GM12891 (cell line): ENCODE results near the gene EYS.

Source experiments
- DNase-seq: peaks from one replicate; pipeline ENCODE4 v3.0.0; 2011; ENCODE audit warnings: low spot score; ENCODE audit not compliant: insufficient read length
- FAIRE-seq: peaks from 2 replicates; lab custom pipeline; 2011; peaks lifted over from hg19 to GRCh38; lab: Jason Lieb, UNC
- PAX5 ChIP-seq: IDR thresholded peaks from 2 replicates; pipeline ENCODE4 v1.6.1; 2011; ENCODE audit warnings: low read length, moderate library complexity, mild to moderate bottlenecking; ENCODE audit not compliant: insufficient read depth, severe bottlenecking
- POLR2A ChIP-seq: IDR thresholded peaks from 2 replicates; pipeline ENCODE4 v1.6.1; 2011; ENCODE audit warnings: low read depth, low read length, control low read depth
- POLR2AphosphoS5 ChIP-seq: IDR thresholded peaks from 2 replicates; pipeline ENCODE4 v1.6.1; 2011; ENCODE audit warnings: low read depth, low read length, control low read depth
- POU2F2 ChIP-seq: IDR thresholded peaks from 2 replicates; pipeline ENCODE4 v1.6.1; 2011; ENCODE audit warnings: low read depth, mild to moderate bottlenecking, control low read depth, low read length, moderate library complexity
- SPI1 ChIP-seq: IDR thresholded peaks from 2 replicates; pipeline ENCODE4 v1.6.1; 2011; ENCODE audit warnings: low read depth, low read length, control low read depth
- TAF1 ChIP-seq: IDR thresholded peaks from 2 replicates; pipeline ENCODE4 v1.6.1; 2011; ENCODE audit warnings: low read depth, low read length, control low read depth

The EYS gene

DNA sequence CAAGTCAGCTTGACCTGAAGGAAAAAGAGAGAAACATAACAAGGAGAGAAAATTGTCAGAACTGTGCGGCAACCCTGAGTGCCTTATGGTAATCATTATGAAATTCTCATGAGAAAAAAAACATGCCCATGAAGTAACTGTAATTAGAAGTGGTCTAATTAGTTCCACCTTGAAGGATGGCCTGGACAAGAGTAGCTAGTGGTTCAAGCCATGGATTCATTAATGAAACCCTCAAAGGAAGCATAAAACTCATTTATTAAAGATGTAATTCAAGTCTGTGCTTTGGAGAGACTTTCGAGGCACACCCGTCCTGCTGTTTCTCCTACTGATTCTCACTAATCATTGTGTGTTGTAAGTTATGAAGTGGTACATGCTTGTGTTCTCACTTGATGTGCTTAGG is 1911.2 kb downstream of the EYS start:
- FAIRE-seq, result no peak

DNA sequence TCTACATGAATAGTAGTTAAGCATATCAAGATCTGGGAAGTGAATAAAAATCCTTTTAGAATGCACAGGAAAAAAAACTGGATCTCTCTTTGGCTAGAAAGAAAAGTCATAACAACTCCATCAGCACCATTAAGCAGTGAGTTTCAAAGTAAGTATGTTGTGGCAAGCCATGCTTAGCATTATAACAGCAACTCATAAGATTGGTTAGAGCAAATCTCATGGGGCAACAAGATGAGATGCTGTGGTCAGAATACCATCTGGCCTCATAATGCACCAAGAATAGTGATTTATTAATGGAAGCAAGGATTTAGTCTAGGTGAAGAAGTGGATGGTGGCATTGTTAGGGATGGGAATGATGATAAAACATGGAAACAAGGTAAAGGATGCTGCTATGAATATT is 1912.0 kb downstream of the EYS start:
- DNase-seq (no peak), FAIRE-seq (no peak)
- no peak for TF ChIP-seq POLR2A
- TF ChIP-seq PAX5, result no peak
- TF ChIP-seq POU2F2, result no peak
- TF ChIP-seq SPI1, result no peak
- no peak for TF ChIP-seq TAF1
- no peak for TF ChIP-seq POLR2AphosphoS5

More for the DNA sequence above, 1911.2 kb downstream of the EYS start:
- TF ChIP-seq TAF1 (no peak), POLR2AphosphoS5 (no peak), SPI1 (no peak), PAX5 (no peak), POU2F2 (no peak), POLR2A (no peak)
- no peak for DNase-seq

GRCh38 chr6:63793465-63794137 is 1913.4 kb downstream of the EYS start:
- TF ChIP-seq POLR2AphosphoS5, result no peak
- TF ChIP-seq SPI1, result no peak
- no peak for TF ChIP-seq PAX5
- TF ChIP-seq POU2F2, result no peak
- no peak for TF ChIP-seq POLR2A
- no peak for TF ChIP-seq TAF1
- FAIRE-seq (no peak), DNase-seq (no peak)

DNA sequence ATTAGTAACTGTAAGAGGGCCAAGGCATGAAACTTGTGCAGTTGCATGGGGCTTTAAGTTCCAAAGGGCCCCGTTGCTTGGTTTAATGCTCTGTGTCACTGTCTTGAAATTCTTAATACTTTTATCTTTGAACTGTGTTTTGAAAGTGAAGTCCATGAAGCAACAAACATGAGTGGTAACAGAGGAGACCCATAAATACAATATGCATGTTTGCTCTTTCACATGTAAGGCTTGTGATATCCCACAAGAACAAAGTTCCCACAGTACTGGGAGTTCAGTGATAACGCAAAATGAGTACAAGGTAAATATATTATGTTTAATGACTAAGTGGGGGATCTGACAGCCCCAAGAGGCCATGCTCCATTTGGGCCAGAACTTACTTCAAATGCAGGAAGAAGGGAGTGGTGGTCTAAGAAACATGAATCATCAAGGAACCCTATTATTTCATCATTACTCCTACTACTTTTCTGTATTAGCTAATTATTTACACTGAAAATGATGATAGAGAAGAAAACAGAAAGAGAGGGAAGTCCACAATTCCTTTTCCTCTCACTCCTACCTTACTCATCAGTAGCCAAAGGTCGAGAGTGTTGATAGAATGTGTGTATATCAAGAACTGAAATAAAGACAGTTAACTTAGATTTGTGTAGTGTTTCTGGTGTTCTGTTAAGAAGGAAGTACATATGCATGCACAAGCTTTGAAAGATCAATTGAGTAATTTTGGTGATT is 1914.1 kb downstream of the EYS start:
- DNase-seq, result no peak
- FAIRE-seq, result no peak
- TF ChIP-seq PAX5 (no peak), POLR2A (no peak), SPI1 (no peak), POLR2AphosphoS5 (no peak), TAF1 (no peak), POU2F2 (no peak)

- TF ChIP-seq PAX5 (no peak), POLR2A (no peak), SPI1 (peak; percentile 90), POLR2AphosphoS5 (no peak), TAF1 (no peak), POU2F2 (no peak)
- DNase-seq (no peak), FAIRE-seq (no peak)
Observed at GRCh38 chr6:63790334-63790733, 1916.7 kb downstream of the EYS start.

DNA sequence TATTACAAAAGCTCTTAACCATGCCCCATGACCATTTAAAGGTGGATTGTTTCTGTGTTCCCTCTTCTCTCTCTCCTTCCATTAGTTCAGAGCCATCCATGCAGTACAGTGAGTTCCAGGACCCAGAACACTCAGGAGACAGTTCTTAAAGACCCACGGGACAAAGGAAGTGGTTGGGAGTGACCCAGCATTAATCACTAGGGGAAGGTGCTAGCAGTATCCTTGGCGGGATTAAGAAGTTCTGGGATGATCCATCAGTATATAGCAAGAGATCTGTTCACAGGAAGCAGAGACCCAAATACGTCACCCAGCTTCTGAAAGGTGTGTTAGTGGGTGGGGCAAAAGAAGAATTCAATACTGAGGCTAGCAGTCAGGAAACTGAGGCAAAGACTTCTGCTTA is 1917.3 kb downstream of the EYS start:
- FAIRE-seq (no peak), DNase-seq (no peak)
- TF ChIP-seq POU2F2 (no peak), POLR2AphosphoS5 (no peak), POLR2A (no peak), PAX5 (no peak)

GRCh38 chr6:63788569-63788968 is 1918.5 kb downstream of the EYS start:
- TF ChIP-seq TAF1 (no peak), POU2F2 (no peak), PAX5 (no peak), POLR2AphosphoS5 (no peak), SPI1 (no peak), POLR2A (no peak)
- DNase-seq (no peak), FAIRE-seq (no peak)

DNA sequence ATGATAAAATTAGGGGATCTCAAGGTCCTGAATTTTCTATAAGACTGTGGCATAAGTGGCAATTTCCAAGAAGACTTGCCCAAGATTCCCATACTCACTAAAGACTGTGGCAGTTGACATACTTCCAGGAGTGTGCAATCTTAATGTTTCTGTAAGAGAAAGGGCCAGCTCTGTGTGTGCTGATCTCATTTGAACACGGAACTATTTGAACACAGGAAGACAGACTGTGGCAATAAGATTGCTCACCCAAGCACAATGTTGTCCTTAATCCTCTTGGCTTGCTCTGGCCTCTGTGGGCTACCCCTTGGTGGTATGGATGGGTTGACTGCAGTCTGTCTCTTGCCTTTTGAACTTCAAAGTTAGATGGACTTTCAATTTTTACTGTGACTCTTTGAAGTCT is 1920.0 kb downstream of the EYS start:
- TF ChIP-seq POU2F2 (no peak), SPI1 (no peak), POLR2A (no peak), PAX5 (no peak), TAF1 (no peak), POLR2AphosphoS5 (no peak)
- FAIRE-seq (no peak), DNase-seq (no peak)

- no peak for DNase-seq
- FAIRE-seq, result no peak
- TF ChIP-seq POU2F2, result no peak
- TF ChIP-seq POLR2A, result no peak
- no peak for TF ChIP-seq PAX5
- no peak for TF ChIP-seq TAF1
- no peak for TF ChIP-seq SPI1
- no peak for TF ChIP-seq POLR2AphosphoS5
Observed at GRCh38 chr6:63785006-63785405, 1922.0 kb downstream of the EYS start.

GRCh38 chr6:63783096-63783495 is 1923.9 kb downstream of the EYS start:
- DNase-seq (no peak), FAIRE-seq (peak; percentile 20)
- no peak for TF ChIP-seq POU2F2
- no peak for TF ChIP-seq PAX5
- no peak for TF ChIP-seq POLR2A
- TF ChIP-seq POLR2AphosphoS5, result no peak

- DNase-seq (no peak), FAIRE-seq (no peak)
- no peak for TF ChIP-seq POU2F2
- TF ChIP-seq POLR2AphosphoS5, result no peak
- TF ChIP-seq POLR2A, result no peak
- TF ChIP-seq SPI1, result no peak
- TF ChIP-seq TAF1, result no peak
- no peak for TF ChIP-seq PAX5
Observed at GRCh38 chr6:63774961-63775360, 1932.1 kb downstream of the EYS start.
